Measurements from ENCODE around the gene CFAP92.

GRCh38 chr3:128881576-128881975, 112.3 kb downstream of the CFAP92 start:
- no peak for TF ChIP-seq CTCF (IDR thresholded peaks at IDR 0.05; ENCODE audit: low read length)
- no peak for TF ChIP-seq EZH2 (IDR thresholded peaks at IDR 0.05; ENCODE audit: borderline replicate concordance, low read length)

Measured in OCI-LY1 (cell line).